LNCaP clone FGC (cell line): ENCODE data around the gene GTF3C5.

Source experiments
- DNase-seq: peaks from one replicate; pipeline ENCODE4 v3.0.0-alpha.2; 2011; ENCODE audit warnings: low read depth
- H3K4me3 ChIP-seq: 2 replicates; pipeline ENCODE4 v1.5.1; 2011; ENCODE audit warnings: mild to moderate bottlenecking, low read depth, low read length, control low read depth
- TF ChIP-seq, protein P1 (sequence below): IDR thresholded peaks from 2 replicates; pipeline ENCODE4 v1.5.1; 2012; ENCODE audit warnings: mild to moderate bottlenecking; ENCODE audit not compliant: control insufficient read depth, insufficient read depth; ENCODE audit errors: extremely low read depth

GTF3C5 gene

DNA sequence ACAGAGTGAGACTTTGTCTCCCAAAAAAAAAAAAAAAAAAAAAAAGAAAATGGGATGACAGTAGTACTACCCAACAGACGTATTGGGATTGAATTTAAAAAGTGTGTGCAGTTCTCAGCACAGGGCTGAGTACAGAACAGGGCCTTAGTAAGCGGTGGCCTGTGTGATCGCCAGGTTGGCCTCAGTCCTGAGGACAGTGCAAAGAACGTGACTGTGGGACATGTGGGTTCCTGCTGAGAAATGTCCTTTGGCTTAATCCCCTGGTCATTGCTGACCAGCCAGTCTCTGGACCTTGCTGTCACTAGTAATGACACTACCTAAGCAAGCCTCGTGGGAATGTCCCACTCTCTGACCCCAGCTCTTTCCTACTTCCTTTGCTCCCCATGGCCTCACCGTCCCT, 13.3 kb downstream of the GTF3C5 start:
- no peak for DNase-seq
- TF ChIP-seq, protein P1, sequence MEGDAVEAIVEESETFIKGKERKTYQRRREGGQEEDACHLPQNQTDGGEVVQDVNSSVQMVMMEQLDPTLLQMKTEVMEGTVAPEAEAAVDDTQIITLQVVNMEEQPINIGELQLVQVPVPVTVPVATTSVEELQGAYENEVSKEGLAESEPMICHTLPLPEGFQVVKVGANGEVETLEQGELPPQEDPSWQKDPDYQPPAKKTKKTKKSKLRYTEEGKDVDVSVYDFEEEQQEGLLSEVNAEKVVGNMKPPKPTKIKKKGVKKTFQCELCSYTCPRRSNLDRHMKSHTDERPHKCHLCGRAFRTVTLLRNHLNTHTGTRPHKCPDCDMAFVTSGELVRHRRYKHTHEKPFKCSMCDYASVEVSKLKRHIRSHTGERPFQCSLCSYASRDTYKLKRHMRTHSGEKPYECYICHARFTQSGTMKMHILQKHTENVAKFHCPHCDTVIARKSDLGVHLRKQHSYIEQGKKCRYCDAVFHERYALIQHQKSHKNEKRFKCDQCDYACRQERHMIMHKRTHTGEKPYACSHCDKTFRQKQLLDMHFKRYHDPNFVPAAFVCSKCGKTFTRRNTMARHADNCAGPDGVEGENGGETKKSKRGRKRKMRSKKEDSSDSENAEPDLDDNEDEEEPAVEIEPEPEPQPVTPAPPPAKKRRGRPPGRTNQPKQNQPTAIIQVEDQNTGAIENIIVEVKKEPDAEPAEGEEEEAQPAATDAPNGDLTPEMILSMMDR, result no peak
- H3K4me3 ChIP-seq, result no peak overlapping the region

DNA sequence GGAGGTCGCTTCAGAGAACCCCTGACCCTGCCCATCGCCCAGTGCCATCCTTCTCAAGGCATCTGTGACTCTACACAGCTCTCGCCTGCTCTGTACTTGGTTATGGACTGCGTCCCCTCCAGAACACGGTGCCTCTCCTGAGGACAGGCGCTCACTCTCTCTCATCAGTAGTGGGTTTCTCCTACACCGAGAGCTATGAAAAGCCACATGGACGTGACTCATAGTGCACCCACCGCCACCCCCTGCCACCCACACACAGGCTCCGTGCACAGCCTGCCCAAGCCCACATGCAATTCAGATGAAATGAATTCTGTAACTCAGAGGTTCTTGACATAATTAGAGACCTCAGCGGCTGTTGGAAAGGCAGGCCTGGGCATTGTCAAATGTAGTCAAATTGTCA, 13.9 kb downstream of the GTF3C5 start:
- no peak overlapping the region for H3K4me3 ChIP-seq
- TF ChIP-seq, protein P1, result no peak
- no peak for DNase-seq

DNA sequence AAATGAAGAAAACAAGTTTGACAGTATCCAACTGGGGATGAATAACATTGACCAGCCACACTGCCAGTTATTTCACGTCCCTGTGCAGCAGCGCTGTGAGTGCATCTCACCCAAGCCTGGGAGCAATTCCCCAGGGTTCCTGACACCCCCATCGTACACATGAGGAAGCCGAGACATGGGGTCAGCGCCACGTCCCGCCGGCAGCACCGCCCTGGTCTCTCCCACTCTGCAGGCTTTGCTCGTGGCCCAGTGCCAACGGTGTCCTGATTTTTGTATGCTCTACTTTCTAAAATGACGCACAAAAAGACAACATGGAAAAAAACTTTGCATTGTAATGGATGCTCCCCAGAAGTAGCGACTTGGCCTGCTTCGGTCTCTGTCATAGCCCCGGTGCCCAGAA, 14.3 kb downstream of the GTF3C5 start:
- no peak for DNase-seq
- TF ChIP-seq, protein P1, result no peak
- H3K4me3 ChIP-seq, result no peak overlapping the region

DNA sequence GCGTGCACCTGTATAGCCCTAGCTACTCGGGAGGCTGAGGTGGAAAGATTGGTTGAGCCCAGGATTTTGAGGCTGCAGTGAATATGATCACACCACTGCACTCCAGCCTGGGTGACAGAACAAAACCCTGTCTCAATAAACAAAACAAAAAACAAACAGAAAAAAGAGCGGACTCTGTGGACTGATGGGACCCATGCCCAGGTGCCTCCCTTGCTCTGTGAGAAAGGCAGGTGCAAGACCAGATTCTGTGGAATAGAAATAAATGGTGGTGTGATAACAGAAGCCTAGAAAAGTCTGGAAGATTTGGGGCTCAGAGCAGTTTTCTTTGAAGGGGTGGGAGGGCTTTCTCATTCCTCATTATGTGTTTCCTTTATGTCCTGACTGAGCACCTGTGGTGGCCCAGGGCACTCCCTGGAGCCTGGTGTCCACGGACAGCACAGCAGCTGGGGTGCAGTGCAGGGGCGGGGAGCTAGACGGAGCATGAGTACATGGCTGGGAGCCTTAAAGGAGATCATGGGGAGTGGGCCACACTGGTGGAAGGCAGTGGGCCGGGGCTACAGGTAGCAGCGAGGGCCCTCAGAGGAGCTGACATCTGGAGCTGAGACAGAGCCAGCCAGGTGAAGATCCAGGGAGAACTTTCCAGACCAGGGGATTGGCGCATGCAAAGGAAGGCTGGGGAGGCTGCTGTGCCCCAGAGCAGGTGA, 15.6 kb downstream of the GTF3C5 start:
- TF ChIP-seq, protein P1, result no peak
- DNase-seq, result no peak
- H3K4me3 ChIP-seq, result no peak overlapping the region

DNA sequence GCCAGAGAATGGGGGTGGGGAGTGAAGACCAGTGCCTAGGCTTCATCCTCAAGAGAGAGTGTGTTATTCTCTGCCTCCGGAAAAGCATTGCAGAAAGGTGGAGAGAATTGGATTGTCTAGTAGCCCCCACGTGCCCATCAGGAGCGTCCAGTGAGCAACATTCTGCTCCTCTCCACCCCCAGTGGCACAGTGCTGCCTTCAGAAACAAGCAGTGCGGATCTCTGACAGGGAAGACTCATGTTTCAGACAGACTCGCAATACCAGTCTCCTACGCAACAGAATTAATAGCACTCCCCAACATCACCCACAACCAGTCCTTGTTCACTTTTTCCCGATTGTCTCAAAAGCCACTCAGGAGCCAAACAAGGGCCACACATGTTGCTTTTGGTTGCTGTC, 16.1 kb downstream of the GTF3C5 start:
- no peak overlapping the region for H3K4me3 ChIP-seq
- TF ChIP-seq, protein P1, result no peak
- DNase-seq, result no peak

DNA sequence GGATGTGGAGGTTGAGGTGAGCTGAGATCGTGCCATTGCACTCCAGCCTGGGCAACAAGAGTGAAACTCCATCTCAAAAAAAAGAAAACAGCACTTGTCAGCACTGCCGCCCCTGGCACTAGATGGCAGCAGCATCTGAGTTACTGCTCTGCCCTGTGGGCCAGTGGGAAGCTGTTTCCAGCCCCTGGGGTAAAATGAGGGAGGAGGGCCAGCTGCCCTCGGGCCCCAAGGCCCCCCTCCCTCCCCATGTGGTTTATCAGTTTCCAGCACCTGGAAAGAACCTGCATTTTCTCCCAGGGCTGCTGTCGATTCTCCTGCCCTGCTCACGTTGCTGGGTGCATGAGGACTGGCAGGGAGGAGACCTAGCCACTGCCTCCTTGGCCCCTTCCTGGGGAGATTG, 17.8 kb downstream of the GTF3C5 start:
- H3K4me3 ChIP-seq, result no peak overlapping the region
- TF ChIP-seq, protein P1, result peak; percentile 60
- DNase-seq, result no peak

DNA sequence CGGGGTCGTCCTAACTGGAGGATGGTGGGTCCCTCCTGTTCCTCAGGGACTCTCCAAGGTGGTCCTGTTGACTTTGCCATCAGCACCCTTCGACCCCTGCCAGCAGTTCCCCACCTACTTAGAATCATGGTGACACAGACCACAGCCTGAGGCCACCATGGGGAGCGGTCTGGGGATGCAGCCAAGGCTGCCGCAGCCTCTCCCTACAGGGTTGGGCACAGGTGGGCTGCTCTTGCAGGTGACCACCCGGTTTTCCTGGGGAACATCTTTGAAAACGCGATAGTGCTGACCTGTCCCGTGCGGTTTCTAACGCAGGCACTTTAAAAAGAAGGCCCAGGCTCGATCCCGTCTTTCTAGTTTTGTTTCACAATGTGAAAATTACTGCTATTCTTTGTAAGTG, 18.2 kb downstream of the GTF3C5 start:
- H3K4me3 ChIP-seq, result no peak overlapping the region
- TF ChIP-seq, protein P1, result no peak
- no peak for DNase-seq
